ENCODE measurements around the gene CCDC33.

Gene CCDC33

DNA sequence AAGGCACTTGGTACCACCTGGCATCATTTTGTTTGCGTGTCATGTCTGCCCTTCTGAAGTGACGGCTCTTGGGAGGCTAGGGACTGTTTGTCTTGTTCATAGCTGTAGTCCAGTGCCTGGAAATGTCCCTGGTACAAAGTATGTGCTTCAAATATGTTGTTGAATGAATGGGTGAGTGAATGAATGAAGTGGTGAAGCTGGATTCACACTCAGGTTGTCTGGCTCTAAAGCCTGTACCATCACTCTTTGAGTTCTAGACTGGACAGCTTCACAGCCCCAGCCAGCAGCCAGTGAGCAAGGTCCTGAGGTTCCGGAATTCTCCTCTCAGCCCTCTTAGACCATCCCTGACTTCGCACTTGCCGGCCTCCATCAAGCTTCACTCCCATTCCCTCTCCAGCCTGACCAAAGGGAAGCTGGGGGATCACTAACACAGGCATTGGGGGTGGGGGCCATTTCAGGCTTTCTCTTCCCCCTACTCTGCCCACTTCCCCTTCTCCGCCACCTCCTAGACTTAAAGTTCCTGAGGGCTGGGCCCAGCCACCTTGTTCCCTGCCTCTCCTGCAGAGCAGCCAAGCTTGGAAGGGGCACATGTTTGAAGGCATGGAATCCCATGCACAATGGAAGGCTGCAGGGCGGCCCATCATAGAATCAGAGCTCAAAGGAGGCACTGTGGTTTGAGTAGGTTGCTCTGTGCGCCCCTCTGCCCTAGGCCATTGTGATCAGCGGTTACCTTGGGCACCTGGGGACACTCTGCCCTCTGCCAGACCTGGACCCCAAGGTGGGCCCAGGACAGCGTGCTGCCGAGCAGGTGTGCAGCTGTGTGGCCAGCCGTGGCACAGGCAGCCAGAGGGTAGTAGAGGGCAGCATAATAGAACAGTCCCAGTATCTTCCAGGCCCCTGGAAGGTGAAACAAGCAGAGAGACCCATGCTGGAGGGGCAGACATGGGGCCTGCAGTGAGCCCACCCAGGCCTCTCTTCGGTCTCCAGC, 41.3 kb upstream of the CCDC33 start:
- CTCF ChIA-PET: interaction anchor here (1.1 kb wide), 1 partner anchor 146 kb away, joined by 4 read pairs; no protein-coding TSS in a partner anchor
- no peak overlapping the region for H3K27ac ChIP-seq
- no peak for DNase-seq (ENCODE audit: low spot score)
- POLR2A ChIA-PET (ENCODE audit: low non-redundant PET): no interaction called here
- TF ChIP-seq, protein P1, sequence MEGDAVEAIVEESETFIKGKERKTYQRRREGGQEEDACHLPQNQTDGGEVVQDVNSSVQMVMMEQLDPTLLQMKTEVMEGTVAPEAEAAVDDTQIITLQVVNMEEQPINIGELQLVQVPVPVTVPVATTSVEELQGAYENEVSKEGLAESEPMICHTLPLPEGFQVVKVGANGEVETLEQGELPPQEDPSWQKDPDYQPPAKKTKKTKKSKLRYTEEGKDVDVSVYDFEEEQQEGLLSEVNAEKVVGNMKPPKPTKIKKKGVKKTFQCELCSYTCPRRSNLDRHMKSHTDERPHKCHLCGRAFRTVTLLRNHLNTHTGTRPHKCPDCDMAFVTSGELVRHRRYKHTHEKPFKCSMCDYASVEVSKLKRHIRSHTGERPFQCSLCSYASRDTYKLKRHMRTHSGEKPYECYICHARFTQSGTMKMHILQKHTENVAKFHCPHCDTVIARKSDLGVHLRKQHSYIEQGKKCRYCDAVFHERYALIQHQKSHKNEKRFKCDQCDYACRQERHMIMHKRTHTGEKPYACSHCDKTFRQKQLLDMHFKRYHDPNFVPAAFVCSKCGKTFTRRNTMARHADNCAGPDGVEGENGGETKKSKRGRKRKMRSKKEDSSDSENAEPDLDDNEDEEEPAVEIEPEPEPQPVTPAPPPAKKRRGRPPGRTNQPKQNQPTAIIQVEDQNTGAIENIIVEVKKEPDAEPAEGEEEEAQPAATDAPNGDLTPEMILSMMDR (conservative IDR thresholded peaks at IDR 0.05; ENCODE audit: low read depth): no peak

DNA sequence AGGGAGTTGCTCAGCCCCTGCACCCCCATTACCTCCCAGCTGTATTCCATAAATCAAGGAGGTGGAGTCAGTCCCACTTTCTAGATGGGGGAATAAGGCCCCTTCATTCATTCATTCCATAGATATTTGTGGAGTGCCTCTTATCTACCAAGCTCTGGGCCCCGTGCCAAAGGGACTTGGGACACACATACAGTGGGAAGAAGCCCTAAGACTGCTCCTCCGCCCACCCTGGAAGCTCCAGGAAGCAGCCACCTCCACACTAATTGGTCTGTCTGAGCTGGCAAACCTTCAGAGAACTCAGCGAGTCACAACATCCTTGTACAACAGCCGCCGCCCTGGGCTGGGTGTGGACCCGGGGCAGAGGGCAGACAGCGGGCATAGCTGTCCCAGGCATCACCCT, 40.0 kb upstream of the CCDC33 start:
- TF ChIP-seq, protein P1 (conservative IDR thresholded peaks at IDR 0.05; ENCODE audit: low read depth): no peak
- ChIA-PET CTCF (interaction anchor here (0.5 to 0.9 kb wide), 3 partner anchors 13 to 68 kb away, joined by 3 to 4 read pairs (median 4); no protein-coding TSS in a partner anchor), POLR2A (ENCODE audit: low non-redundant PET) (no interaction called here)
- no peak overlapping the region for H3K27ac ChIP-seq
- DNase-seq (ENCODE audit: low spot score): peak; percentile 70

DNA sequence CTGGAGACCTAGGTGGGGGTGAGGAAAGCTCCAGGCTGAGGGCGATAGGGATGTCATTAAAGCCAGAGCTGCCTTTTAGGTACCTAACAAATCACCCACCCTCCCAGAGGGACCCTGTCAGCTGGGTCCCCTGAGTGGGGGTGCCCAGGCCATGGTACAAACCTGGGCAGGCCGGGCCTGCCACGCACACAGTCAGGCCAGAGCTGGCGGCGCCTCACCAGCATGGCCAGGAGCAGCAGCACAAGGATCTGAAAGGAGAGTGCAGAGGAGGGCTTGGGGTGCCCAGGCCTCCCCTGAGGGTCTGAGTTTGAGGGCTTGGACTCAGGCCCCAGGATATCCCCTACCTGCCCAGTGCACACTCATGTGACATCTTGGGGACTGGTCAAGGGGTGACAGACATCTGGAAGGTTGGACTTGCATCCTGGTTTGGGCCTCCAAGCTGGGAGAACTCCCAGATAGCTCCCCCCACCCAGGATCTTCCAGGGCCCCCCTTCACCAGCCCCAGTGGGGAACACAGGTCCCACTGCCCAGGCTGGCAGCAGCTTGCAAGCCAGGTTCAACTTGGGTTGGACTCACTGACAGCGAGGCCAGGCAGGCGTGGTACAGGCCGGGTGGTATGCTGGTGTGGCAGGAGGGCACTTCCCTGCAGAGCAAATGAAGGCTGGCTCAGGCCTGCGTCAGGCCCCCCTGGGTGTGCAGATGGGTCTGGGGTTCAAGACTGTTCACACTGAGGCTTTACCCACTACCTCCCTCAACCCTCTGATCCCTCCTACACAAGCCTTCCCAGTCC, 38.8 kb upstream of the CCDC33 start:
- no peak for DNase-seq (ENCODE audit: low spot score)
- ChIA-PET POLR2A (ENCODE audit: low non-redundant PET) (interaction anchor here (0.6 kb wide), 1 partner anchor 18 kb away, joined by 4 read pairs; no protein-coding TSS in a partner anchor), CTCF (no interaction called here)
- TF ChIP-seq, protein P1 (conservative IDR thresholded peaks at IDR 0.05; ENCODE audit: low read depth): no peak
- no peak overlapping the region for H3K27ac ChIP-seq

DNA sequence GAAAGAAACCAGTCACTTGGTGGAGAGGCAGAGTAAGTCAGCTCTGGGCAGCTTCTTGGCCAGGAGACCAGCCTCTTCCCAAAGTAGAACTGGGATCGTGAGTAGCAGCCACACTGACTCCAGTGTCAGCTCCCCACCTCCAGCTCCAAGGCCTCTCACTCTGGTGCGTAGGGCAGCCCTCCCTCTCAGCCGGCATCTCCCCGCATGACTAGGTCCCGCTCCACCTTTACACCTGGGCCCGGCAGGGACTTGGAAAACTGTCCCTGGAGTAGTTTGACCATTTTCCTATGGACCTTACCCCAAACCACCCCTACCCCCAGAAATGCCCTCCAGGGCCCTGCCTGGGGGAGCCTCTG, 36.9 kb upstream of the CCDC33 start:
- POLR2A ChIA-PET (ENCODE audit: low non-redundant PET): no interaction called here
- H3K27ac ChIP-seq: no peak overlapping the region
- no peak for DNase-seq (ENCODE audit: low spot score)
- TF ChIP-seq, protein P1 (conservative IDR thresholded peaks at IDR 0.05; ENCODE audit: low read depth): no peak
- CTCF ChIA-PET: interaction anchor here (1.6 kb wide), 1 partner anchor 10 kb away, joined by 4 read pairs; no protein-coding TSS in a partner anchor

DNA sequence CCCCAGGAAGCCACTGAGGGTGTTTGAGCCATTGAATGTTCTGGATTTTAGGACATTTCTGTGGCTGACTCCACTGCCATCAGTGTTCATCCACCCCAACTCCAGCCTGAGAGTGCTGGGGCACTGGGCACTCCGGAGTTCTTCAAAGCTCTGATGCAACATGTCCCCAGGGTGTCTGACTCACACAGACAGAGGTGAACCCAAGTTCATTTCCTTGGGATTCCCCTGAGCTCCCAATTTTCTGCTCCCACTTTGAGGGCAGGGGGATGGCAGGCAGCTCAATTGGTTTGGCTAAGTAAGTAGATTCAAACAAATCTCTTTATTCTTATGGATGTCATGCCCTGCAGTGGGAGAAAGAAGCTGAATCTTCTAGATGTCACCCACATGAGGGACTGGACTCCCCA, 35.7 kb upstream of the CCDC33 start:
- CTCF ChIA-PET: interaction anchor here (0.7 to 0.9 kb wide), 2 partner anchors 107 to 265 kb away, joined by 3 to 4 read pairs; no protein-coding TSS in a partner anchor
- TF ChIP-seq, protein P1 (conservative IDR thresholded peaks at IDR 0.05; ENCODE audit: low read depth): no peak
- peak; percentile 84 for DNase-seq (ENCODE audit: low spot score)
- no peak overlapping the region for H3K27ac ChIP-seq
- POLR2A ChIA-PET (ENCODE audit: low non-redundant PET): no interaction called here

DNA sequence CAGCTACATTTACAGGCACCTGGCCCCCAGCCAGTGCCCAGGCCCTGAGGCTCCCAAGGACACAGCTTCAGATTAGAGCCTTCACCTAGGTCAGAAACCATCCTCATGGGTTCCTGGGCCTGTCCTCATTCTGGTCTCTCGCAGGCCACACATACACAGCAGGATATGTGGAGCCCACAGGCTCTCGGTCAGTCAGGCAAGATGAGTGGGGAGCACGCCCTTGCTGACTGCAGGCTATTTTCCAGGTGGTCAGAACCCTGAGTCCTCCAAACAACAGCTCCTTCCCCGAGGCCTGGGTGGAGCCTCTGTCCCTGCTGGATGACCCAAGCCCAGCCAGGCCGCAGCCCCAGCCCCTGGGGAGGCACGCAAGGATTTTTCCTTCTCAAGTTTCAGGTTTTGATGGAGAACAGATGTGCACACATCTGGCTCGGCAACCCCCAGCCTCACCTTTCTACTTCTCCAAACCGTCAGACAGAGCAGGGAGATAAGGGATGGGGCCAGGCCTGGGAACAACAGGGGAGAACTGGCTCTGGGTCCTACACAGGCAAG, 35.2 kb upstream of the CCDC33 start:
- TF ChIP-seq, protein P1 (conservative IDR thresholded peaks at IDR 0.05; ENCODE audit: low read depth): no peak
- ChIA-PET POLR2A (ENCODE audit: low non-redundant PET) (no interaction called here), CTCF (interaction anchor here (0.9 kb wide), 1 partner anchor 107 kb away, joined by 3 read pairs; no protein-coding TSS in a partner anchor)
- no peak for DNase-seq (ENCODE audit: low spot score)
- H3K27ac ChIP-seq: peak overlapping the region; percentile 4

Data from RWPE1 (cell line).